GM18526 (cell line): Measurements from ENCODE around the gene CHRFAM7A.
"Not testable (repeated sequence)": the region's sequence is repeated elsewhere in the genome, so short reads cannot be mapped to it uniquely, and the experiment has no call there.

Experiments
- POLR2A ChIP-seq: IDR thresholded peaks from 3 replicates; pipeline ENCODE4 v1.6.1; 2011; ENCODE audit not compliant: insufficient read length; ENCODE audit errors: extremely low read depth

CHRFAM7A gene

DNA sequence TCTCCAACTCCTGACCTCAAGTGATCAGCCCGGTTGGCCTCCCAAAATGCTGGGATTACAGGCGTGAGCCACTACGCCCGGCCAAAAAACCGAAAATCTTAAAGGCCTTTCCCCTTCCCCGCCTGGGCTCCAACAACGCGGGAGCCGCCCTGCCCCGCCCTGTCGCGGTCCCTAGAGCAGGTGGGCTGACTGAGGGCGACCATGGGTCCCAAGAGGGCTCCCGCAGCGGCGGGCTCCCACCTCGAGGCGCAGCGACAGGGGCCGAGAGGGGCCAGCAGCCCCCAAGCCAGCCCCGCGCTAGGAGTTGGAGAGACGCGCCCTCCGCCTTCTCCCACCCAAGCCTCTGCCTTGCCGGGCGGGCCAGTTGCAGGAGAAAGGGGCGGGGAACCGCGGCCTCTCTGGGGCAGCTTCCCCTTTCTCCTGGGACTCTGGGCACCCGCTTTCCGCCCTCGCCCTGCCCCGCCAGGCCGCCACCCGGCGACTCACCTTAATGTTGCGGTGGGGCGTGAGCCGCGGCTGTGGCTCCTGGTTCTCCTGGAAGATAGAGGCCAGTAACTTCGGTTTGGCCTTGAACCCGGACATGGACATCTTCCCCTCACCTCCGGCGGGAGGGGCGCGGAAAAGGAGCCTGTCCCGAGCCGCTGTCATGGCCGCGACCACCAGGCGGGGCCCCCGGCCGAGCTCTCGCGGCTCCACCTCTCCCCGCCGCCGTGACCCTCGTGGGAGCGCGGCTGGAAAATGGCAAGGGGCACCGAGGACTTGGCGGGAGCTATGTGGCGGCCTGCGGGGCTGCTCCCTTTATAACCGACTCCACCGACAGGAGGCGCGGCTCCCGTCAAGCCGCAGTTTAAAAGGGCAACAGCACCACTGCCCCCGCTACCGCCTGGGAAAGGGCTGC is at the start of gene CHRFAM7A:
Gene CHRFAM7A, minus strand, starts transcription at position 775 of the 898 bp plus-strand sequence. CDS start 10,189 bp downstream, outside the sequence.
- not testable (repeated sequence) for TF ChIP-seq POLR2A

DNA sequence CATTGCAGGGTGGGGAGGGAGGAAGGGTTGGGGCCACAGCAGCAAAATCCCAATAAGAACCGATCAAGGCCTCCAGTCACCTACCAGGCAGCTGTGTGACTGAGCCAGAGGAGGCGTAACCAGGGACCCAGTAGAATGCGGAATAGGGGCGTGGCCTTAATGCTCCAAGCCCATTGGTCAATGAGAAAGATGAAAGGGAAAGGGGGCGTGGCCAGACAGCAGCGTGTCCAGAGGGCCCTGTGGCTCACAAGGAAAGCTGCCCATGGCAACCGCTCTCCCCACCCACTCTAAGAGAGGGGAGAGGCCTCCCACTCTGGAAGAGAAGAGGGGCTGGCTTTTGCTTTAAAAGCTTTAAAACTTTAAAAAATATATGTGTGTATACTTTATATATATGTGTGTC is 20.8 kb upstream of the CHRFAM7A start, which contains the start of gene GOLGA8R:
Gene GOLGA8R, minus strand, starts transcription at position 101 of the 400 bp plus-strand sequence. Its CDS starts 98 bp downstream, at position 3.
- TF ChIP-seq POLR2A, result not testable (repeated sequence)
